Right ventricle myocardium inferior (tissue), 1 donor: Measurements from ENCODE around the gene ASIC5. TPM values are rescaled to one million over a fixed set of nuclear protein-coding genes. Genes with fewer than 3 reads are reported as not detected.
A peak's percentile ranks its signal among the peaks of the same experiment; 100 is the strongest.

Experiments used
- ATAC-seq: fragments of 200-7000 bp; cut with Tn5 transposase; one replicate; pipeline ENCODE4 v1.9.1; 2020; ENCODE audit warnings: mild to moderate bottlenecking, moderate library complexity
- DNase-seq: peaks from one replicate; pipeline ENCODE4 v3.0.0; 2021; ENCODE audit errors: missing footprints
- intact Hi-C: fragments of 100-400 bp; cut with DNase I; formaldehyde crosslinking; loops from one replicate; pipeline ENCODE4 v1.11.0; 2022
- total RNA-seq: library from RNA; stranded (reverse); fragmentation: NEBNext Ultra II Directional; extraction: Animal tissue kit (Norgen Biotek cat#: 25700); gene quantifications from one replicate; pipeline ENCODE4 v1.2.1, GENCODE V29; 2021
- donor health status: DM: no; HTN: yes; CAD: no; lungs with severe emphysema.

The ASIC5 gene
- total RNA-seq, 1 donor from 2014 or later = not detected

DNA sequence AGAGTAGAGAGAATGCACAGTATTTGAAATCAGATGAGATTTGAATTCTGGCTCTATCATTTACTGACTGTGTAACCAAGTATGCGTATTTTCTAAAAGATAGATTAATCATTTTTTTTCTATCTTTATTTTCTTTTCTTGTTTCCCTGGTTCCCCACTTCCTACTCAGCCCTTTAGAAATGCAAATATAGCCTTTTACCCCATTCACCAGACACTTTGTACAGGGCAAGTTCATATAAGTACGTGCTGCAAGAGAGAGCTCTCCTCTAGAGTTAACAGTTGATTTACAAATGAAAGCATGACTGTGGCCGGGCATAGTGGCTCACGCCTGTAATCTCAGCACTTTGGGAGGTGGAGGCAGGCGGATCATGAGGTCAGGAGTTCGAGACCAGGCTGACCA, 19.6 kb upstream of the ASIC5 start:
- no peak for DNase-seq
- no peak for ATAC-seq

DNA sequence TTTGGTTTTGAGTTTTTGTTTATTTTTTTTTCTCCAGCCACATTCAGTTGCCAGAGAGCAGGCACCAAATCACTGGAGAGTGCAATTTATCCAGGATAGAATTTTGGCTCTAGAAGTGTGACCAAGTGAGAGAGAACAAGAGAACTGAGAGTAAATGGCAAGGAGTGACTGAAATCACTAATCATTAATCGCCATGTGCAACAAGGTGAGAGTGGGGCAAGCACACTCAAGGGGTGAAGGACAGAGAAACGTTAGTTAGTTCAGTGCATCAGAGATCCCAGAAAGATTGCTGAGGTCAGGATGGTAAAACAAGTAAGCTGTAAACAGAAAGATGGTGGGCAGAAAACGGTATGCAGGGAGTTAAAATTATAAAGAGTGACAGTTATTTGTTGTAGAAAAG, 17.8 kb upstream of the ASIC5 start:
- intact Hi-C loops = no loop called here
- no peak for ATAC-seq
- no peak for DNase-seq

More for the DNA sequence above, 19.6 kb upstream of the ASIC5 start:
- intact Hi-C loops = no loop called here

DNA sequence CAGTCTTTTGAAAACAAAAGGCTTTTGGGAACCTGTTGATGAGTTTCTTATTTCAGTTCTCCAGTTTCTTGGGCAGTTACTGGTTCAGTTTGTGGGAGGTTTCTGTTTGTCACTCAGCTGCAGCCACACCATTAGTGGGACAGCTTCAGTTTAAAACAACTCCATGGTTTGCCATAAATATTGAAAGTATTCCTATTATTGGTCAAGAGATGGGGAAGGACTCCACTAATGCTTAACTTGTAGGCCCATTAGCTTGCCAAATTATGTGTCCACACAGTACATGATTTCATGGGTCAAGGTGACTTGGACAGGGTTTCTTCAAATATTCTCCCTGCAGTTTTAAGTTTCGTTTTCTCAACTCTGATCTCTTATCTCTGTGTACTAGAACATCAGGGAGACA, 15.5 kb upstream of the ASIC5 start:
- DNase-seq (no peak), ATAC-seq (no peak)
- intact Hi-C loops = no loop called here

DNA sequence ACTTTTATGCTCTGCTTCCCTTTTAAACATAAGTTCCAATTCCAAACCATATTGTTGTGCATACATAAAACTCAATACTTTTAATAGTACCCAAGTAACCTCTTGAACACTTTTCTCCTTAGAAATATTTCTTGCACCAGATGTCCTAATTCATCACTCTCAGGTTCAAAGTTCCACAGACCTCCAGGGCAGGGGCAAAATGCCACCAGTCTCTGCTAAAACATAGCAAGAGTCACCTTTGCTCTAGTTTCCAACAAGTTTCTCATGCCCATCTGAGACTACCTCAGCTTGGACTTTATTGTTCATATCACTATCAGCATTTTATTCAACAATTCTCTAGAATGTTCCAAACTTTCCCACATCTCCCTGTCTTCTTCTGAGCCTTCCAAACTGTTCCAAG, 13.7 kb upstream of the ASIC5 start:
- DNase-seq (no peak), ATAC-seq (no peak)
- intact Hi-C loops = no loop called here

DNA sequence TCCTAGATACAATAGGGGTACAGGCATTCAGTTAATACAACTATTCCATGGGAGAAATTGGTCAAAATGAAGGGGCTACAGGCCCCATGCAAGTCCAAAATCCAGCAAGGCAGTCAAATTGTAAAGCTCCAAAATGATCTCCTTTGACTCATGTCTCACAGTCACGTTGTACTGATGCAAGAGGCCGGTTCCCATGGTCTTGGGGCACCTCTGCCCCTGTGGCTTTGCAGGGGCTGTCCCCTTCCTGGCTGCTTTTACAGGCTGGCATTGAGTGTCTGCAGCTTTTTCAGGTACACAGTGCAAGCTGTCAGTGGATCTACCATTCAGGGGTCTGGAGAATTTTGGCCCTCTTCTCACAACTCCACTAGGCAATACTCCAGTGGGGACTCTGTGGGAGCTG, 12.5 kb upstream of the ASIC5 start:
- ATAC-seq (no peak), DNase-seq (no peak)
- intact Hi-C loops = no loop called here

DNA sequence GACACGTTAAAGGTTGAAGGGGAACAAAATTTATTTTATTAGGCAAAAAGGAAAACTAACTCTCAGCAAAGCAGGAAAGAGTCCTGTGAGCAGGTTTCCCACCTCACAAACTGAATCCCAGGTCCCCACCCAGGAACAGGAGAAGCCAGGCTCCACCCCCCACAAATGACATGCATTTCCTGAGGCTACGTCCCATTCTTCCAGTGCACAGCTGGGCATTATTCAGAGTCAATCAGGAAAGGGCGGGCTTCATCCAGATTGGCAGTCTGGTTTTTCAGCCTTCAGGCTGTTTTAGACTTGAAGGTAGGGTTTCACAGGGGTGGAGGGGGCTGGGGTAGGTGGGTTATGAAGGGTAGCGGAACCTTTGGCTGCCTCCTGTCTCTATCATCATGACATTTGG, 11.9 kb upstream of the ASIC5 start:
- intact Hi-C loops = no loop called here
- no peak for DNase-seq
- ATAC-seq = no peak

DNA sequence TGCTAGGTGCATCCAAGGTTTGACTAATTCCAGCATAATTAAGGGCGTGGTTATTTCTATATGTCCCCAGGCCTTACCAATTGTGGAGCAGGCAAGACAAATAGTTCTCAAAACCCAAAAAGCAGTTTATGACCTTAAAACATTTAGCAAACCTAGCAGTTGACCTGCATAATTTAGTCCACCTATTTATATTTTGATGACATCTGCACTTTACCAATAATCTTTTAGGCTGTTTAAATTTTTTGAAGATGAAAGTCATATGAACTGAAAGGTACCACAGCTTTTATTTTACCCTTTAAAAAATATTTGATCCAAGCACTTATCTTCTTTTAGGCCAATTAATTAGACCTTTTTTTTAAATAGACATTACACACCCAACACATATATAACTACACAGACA, 9.8 kb upstream of the ASIC5 start:
- no peak for ATAC-seq
- intact Hi-C loops = no loop called here
- no peak for DNase-seq

DNA sequence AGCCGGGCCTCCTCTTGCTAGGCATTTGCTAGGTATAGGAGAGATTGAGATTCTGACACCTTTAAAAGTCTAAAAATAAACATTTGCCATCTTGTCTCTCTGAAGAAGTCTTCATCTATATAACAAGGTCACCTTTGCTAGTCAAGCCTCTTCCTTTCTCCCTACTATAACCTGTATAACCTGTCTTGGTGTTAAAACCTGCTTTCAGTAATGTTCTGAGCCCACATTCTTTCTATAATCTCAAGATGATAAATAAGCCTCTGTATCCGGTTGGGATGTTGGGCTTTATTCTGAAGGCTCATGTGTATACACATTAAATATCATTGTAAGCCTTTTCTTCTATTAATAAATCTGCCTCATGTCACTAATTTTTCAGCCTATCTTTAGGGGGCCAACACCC, 10.2 kb downstream of the ASIC5 start:
- intact Hi-C loops = no loop called here
- ATAC-seq (no peak), DNase-seq (no peak)

DNA sequence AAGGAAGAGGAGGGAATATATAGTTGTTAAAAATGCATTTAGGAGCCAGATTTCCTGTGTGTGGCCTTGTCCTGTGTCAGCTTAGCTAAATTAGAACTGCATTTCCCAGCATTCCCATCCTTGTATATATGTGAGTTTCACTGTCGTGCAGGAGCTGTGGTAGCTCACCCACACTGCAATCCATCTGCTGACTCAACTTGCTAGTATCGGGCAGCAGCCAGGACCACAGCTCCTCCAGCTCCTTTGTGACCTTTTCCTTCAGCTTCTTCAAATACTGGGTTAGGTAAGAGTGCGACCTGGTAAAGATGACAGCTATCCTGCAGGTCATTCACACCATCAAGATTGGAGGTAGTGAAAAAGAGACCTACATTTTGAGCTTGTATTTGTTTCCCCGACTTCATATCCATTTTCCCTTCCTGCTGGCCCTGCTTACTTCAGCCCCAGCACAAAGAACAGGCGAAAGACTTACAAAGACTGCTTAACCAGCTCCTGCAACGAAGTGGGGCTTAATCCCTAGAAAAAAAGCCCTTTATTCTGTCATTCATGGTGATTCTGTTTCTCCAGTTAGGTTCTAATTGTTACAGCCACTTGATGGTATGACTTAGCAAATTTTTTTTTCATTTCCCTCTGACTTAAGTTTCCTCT, 11.4 kb downstream of the ASIC5 start:
- no peak for DNase-seq
- no peak for ATAC-seq
- intact Hi-C loops = no loop called here

DNA sequence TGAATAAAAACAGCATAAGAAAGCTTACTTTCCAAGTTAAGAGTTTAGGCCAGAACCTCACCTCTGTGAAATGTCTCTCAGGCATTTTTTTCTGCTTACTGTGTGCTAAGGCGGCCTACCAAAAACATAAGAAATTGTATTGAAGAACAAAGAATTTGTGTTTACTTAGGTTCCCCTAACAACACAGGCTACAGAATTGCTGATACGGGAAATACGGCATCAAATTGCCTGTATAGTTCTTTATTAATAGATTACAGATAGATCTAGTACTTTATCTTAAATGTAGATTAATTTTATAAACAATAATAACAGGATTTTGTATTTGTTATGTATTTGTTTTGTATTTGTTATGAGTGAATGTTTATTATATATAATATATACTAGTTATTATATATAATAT, 12.9 kb downstream of the ASIC5 start:
- DNase-seq (no peak), ATAC-seq (no peak)
- intact Hi-C loops = no loop called here

DNA sequence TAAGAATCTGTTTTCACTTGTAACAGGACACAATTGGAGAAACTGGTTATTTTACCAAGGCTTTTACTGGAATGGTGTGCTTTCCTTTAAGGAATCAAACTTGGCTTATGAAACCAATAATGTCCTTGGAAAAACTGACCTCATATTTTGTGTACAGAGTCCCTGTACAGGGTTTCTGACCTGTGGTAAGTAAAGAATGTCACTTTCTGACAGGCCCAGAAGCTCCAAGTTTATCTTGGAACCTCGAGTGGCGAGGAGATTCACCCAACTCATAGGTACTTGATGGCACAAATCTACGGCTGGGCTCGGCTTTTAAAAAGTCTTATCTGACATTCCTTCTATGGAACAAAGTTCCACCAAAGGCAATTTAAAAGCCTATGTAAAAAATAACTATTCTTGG, 17.0 kb downstream of the ASIC5 start:
- intact Hi-C loops = no loop called here
- DNase-seq = no peak
- no peak for ATAC-seq

DNA sequence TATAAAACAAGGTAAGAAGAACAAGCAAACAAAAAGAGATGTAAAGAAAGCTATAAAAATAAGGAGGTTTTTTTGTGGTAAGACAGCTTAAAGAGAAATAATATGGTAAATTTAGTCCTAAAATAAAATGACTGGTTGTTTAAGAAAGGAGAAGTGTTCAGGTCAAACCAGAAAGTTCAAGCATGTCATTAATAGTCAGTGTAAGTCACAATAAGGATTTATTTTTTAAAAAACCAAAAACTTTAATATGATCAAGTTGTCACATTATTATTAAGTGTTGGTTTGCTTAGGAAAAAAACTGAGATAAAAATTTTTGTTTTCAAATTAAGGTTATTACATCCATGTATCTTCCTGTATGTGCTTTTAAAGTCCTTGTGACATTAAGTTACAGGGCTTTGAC, 19.1 kb downstream of the ASIC5 start:
- intact Hi-C loops = no loop called here
- ATAC-seq (no peak), DNase-seq (no peak)

DNA sequence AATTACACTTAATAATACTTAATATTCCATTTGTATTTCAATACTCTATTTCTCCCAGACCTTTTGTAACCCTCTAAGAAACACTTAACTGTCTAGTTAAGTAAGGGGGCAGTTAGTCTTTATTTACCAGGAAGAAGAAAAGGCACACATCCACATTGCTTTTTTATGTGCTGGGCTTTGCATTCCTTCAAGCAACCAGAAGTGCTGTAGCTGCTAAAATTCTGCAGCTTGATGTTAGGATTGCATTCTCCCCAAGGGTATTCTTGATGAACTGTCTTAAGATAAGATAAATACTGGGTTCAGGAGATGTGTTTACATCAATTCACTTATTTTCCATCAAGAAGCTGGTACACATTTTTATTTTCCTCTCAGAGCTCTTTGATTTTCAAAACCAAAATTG, 24.0 kb downstream of the ASIC5 start:
- ATAC-seq (no peak), DNase-seq (no peak)
- intact Hi-C loops = no loop called here

DNA sequence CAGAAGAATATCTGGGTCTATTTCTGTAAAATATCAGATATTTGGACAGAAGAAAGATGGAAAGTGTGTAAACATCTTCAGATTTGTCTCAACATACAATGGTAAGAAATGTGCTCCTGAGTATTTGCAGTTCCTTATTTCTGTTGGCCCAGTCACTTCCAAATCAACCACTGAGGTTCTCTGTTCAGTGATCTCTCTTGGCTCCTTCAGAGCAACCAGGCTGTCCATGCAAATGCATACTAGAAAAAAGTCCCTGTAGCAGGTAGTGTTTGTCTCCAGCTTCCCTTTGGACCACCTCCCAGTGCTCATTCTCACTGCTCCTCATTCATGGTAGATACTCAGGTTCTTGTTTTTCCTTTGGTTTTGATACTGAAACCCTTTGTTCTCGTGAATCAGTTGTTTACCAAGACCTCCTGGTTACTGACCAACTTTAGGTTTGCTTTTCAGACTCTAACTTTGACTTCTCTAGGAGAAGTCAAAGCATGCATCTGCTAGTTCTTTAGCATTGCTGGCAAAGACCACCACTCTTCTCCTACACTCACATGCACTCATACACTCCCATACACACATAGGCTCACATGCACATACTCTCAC, 28.8 kb downstream of the ASIC5 start:
- ATAC-seq = no peak
- intact Hi-C loops = no loop called here

DNA sequence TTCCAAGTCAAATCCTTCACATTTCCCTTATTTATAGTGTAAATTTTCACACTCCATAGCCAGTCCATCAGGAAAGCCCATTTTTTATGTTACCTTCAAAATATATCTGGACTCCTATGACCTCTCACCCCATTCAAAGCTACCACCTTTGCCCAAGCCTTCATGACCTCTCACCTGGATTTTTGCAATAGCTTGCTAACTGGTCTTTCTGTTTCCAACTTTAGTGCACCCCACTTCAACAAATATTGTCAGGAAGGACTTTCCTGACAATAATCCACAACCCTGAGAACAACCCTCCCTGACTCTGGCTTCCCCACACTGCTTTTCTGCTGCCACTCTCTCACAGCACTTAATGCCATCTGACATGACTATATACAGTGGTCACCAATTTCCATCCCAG, 33.4 kb downstream of the ASIC5 start:
- ATAC-seq = no peak
- no peak for DNase-seq
- intact Hi-C loops = no loop called here

More for the DNA sequence above, 28.8 kb downstream of the ASIC5 start:
- DNase-seq = no peak

DNA sequence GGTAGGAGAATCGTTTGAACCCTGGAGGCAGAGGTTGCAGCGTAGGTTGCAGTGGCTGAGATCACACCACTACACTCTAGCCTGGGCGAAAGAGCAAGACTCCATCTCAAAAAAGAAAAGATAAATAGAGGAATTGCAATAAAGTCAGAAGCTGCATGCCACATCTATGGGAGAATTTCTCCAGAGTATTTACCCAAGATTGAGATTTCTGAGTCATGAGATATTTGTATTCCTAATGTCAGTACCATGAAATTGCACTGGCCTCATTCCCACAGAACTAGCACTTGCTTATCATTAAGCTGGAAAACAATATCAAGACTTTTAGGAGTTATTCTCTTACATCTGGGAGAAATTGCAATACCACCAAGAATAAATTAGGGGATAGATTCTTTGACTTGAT, 37.4 kb downstream of the ASIC5 start:
- DNase-seq (no peak), ATAC-seq (no peak)
- intact Hi-C loops = no loop called here

DNA sequence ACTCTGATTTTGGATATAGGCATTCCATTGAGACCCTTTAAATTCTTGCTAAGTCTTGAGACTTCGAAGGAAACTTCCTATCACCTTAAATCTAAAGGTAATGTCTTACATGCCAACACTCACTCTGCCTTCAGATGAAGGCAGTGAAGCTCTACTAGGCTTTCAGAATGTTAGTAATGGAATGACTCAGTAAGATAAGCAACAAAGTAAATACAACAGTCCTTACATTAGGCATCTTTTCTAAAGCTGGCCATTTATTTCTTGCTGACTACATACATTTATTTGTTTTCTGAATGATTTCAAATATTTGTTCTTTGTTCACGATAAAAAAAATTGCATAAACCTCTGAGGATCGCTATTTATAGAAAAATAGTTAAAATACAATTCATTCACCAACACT, 43.5 kb downstream of the ASIC5 start:
- intact Hi-C loops = no loop called here
- no peak for DNase-seq
- no peak for ATAC-seq

DNA sequence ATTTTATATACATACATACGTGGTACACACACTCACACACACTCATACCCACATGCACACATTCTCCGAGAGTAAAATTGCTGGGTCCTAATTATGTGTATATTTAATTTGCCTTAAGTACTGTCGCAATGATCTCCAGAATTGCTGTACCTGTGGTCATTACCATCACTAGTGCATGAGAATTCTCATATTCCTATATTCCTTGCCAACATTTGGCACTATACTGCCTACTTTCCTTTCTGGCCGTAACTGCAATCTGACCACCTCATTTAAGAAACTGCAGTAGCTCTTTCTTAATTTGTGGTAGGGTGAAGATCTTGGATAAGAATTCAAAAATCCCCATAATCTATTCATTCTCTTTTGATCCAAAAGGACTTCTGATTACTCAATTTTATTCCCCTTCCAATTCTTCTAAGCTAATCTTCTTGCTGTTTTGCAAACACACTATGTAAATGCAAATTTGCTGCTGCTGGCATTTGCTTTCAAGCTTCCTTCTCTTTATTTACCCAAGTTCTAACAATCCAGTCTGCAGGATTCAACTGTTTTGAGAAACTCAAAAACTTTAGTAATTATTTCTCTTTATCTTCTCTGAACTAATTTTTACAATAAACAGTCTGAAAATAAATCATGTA, 45.1 kb downstream of the ASIC5 start:
- no peak for ATAC-seq
- intact Hi-C loops = no loop called here
- no peak for DNase-seq

DNA sequence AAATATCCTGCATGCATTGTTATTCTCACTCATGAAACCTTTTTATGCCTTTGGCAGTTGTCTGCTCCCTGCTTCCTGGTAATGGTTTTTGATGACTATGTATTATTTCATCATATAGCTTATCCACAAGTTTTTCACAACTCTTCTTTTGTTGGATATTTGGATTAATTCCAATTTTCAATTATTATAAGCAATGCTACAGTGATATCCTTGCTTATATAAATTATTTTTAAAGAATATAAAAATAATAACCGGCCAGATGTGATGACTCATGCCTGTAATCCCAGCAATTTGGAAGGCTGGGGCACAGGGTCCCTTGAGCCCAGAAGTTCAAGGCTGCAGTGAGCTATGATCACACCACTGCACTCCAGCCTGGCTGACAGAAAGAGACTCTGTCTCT, 47.0 kb downstream of the ASIC5 start:
- DNase-seq (no peak), ATAC-seq (peak; percentile 67)
- intact Hi-C loops = no loop called here

DNA sequence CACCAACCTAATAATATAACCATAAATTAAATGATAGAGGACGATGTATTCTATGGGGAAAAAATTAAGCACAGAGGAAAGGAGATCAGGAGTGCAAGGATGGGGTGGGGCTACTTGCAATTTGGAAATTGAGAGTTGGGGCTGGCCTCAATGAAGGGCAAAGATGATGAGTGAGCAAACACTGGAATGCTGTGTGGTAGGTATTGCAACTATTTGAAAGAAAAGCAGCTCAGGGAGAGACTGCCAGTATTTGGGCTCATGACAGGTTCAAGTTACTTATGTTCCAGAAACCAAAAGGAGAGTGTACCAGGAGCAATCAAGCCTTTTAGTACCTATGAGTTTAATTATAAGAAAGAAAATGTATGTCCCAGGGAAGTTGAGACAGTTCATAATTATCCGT, 47.4 kb downstream of the ASIC5 start:
- DNase-seq = no peak
- intact Hi-C loops = no loop called here
- no peak for ATAC-seq

DNA sequence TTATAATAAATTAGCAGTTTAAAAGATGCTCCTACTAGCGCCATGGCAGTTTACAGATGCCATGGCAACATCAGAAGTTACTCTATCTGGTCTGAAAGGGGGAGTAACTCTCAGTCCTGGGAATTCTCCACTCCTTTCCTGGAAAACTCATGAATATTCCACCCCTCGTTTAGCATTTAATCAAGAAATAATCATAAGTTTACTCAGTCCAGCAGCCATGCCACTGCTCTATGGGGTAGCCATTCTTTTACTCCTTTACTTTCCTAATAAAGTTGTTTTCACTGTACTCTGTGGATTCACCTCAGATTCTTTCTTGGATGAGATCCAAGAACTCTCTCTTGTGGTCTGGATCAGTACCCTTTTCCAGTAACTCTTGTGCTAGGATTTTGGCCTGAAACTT, 55.0 kb downstream of the ASIC5 start:
- intact Hi-C loops = no loop called here
- DNase-seq (no peak), ATAC-seq (no peak)
